ENCODE data around the gene CPED1. TPM values are rescaled to one million over a fixed set of nuclear protein-coding genes. Genes with fewer than 3 reads are reported as not detected.

The CPED1 gene
- total RNA-seq, 2 experiments from 2014 or later = not detected

GRCh38 chr7:121039510-121039822 is 51.0 kb downstream of the CPED1 start:
- H3K27me3 Mint-ChIP-seq (ENCODE audit: low read depth) = peaks cover 11% of the 10 kb centered on the region
- no peaks in the 10 kb centered on the region for H3K4me1 Mint-ChIP-seq (ENCODE audit: low read depth)
- DNase-seq (no peak), ATAC-seq (no peak)
- CTCF ChIA-PET = no interaction called here
- no peaks in the 10 kb centered on the region for H3K36me3 Mint-ChIP-seq (ENCODE audit: low read depth)
- H3K9me3 Mint-ChIP-seq (ENCODE audit: insufficient read depth) = no peaks in the 10 kb centered on the region
- POLR2A ChIA-PET = no interaction called here
- H3K27ac Mint-ChIP-seq = no peak overlapping the region
- no peak overlapping the region for H3K4me3 Mint-ChIP-seq

GRCh38 chr7:121039994-121040393 is 51.5 kb downstream of the CPED1 start:
- H3K27me3 Mint-ChIP-seq (ENCODE audit: low read depth) = peaks cover 11% of the 10 kb centered on the region
- no peaks in the 10 kb centered on the region for H3K9me3 Mint-ChIP-seq (ENCODE audit: insufficient read depth)
- H3K4me3 Mint-ChIP-seq = no peak overlapping the region
- ATAC-seq (no peak), DNase-seq (no peak)
- CTCF ChIA-PET = no interaction called here
- H3K27ac Mint-ChIP-seq = no peak overlapping the region
- no peaks in the 10 kb centered on the region for H3K36me3 Mint-ChIP-seq (ENCODE audit: low read depth)
- no peaks in the 10 kb centered on the region for H3K4me1 Mint-ChIP-seq (ENCODE audit: low read depth)
- POLR2A ChIA-PET = no interaction called here

GRCh38 chr7:121041516-121042148 is 53.1 kb downstream of the CPED1 start:
- Mint-ChIP-seq H3K9me3 (ENCODE audit: insufficient read depth) (no peaks in the 10 kb centered on the region), H3K27ac (no peak overlapping the region), H3K4me3 (no peak overlapping the region), H3K27me3 (ENCODE audit: low read depth) (peaks cover 11% of the 10 kb centered on the region), H3K36me3 (ENCODE audit: low read depth) (no peaks in the 10 kb centered on the region), H3K4me1 (ENCODE audit: low read depth) (no peaks in the 10 kb centered on the region)
- CTCF ChIA-PET = no interaction called here
- POLR2A ChIA-PET = no interaction called here
- DNase-seq (no peak), ATAC-seq (no peak)

- H3K27ac Mint-ChIP-seq = no peak overlapping the region
- ATAC-seq (no peak), DNase-seq (no peak)
Observed at GRCh38 chr7:121042195-121042594, 53.7 kb downstream of the CPED1 start.

DNA sequence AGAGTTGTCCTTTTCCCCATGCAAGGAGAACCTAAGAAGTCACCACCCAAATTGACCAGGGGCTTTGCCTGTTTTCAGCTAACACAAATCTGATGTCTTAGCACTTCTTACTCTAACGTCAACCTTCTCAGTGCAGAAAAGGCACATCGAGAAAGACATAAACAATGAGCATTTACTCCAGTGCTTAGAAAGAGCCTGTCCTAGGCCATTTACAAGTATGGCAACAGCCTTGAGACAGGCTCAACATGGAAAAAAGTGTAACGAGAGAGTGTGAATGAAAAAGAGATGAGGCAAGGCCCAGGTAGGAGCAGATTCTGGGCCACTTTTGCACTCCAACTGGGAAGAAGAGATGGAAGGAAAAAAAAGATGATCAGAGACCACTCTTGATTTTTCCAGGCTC is 54.4 kb downstream of the CPED1 start:
- DNase-seq (no peak), ATAC-seq (no peak)
- no peaks in the 10 kb centered on the region for H3K36me3 Mint-ChIP-seq (ENCODE audit: low read depth)
- peaks cover 7% of the 10 kb centered on the region for H3K27me3 Mint-ChIP-seq (ENCODE audit: low read depth)
- POLR2A ChIA-PET = no interaction called here
- H3K9me3 Mint-ChIP-seq (ENCODE audit: insufficient read depth) = no peaks in the 10 kb centered on the region
- H3K4me1 Mint-ChIP-seq (ENCODE audit: low read depth) = no peaks in the 10 kb centered on the region
- CTCF ChIA-PET = interaction anchor here (0.9 kb wide), 1 partner anchor 33 kb away, joined by 3 read pairs; no protein-coding TSS in a partner anchor
- H3K27ac Mint-ChIP-seq = no peak overlapping the region
- H3K4me3 Mint-ChIP-seq = no peak overlapping the region

More at GRCh38 chr7:121042195-121042594, 53.7 kb downstream of the CPED1 start:
- ChIA-PET POLR2A (no interaction called here), CTCF (interaction anchor here (0.9 kb wide), 1 partner anchor 34 kb away, joined by 3 read pairs; no protein-coding TSS in a partner anchor)
- no peaks in the 10 kb centered on the region for H3K4me1 Mint-ChIP-seq (ENCODE audit: low read depth)
- H3K36me3 Mint-ChIP-seq (ENCODE audit: low read depth) = no peaks in the 10 kb centered on the region
- no peaks in the 10 kb centered on the region for H3K9me3 Mint-ChIP-seq (ENCODE audit: insufficient read depth)
- peaks cover 11% of the 10 kb centered on the region for H3K27me3 Mint-ChIP-seq (ENCODE audit: low read depth)
- H3K4me3 Mint-ChIP-seq = no peak overlapping the region

GRCh38 chr7:121043314-121044234 is 55.1 kb downstream of the CPED1 start:
- POLR2A ChIA-PET = no interaction called here
- Mint-ChIP-seq H3K36me3 (ENCODE audit: low read depth) (no peaks in the 10 kb centered on the region), H3K4me1 (ENCODE audit: low read depth) (no peaks in the 10 kb centered on the region), H3K9me3 (ENCODE audit: insufficient read depth) (no peaks in the 10 kb centered on the region), H3K27ac (no peak overlapping the region), H3K27me3 (ENCODE audit: low read depth) (peaks cover 7% of the 10 kb centered on the region), H3K4me3 (no peak overlapping the region)
- CTCF ChIA-PET = no interaction called here
- ATAC-seq = no peak
- DNase-seq = no peak

GRCh38 chr7:121045090-121045489 is 56.6 kb downstream of the CPED1 start:
- DNase-seq (no peak), ATAC-seq (no peak)
- no peaks in the 10 kb centered on the region for H3K4me1 Mint-ChIP-seq (ENCODE audit: low read depth)
- ChIA-PET POLR2A (no interaction called here), CTCF (no interaction called here)
- H3K27me3 Mint-ChIP-seq (ENCODE audit: low read depth) = peaks cover 2% of the 10 kb centered on the region
- no peaks in the 10 kb centered on the region for H3K36me3 Mint-ChIP-seq (ENCODE audit: low read depth)
- no peak overlapping the region for H3K4me3 Mint-ChIP-seq
- no peaks in the 10 kb centered on the region for H3K9me3 Mint-ChIP-seq (ENCODE audit: insufficient read depth)
- H3K27ac Mint-ChIP-seq = no peak overlapping the region

DNA sequence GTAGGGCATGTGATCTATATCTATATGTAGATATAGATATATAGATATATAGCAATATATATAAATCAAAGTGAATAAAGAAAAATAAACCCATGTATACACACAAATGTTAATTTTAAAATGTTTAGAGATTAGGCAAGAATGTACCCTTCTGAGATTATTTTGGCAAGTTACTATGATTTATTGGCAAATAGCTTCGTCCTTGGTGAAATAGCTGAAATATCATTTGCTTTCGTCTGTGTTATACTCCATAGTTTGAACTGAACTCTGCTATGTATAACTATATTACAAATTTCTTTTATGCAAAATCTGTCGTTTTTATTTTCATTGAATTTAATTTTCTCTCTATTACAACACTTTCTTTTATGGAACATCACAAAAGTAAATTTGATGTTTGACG is 57.5 kb downstream of the CPED1 start:
- no peak for ATAC-seq
- DNase-seq = no peak
- H3K36me3 Mint-ChIP-seq (ENCODE audit: low read depth) = no peaks in the 10 kb centered on the region
- H3K9me3 Mint-ChIP-seq (ENCODE audit: insufficient read depth) = no peaks in the 10 kb centered on the region
- H3K4me1 Mint-ChIP-seq (ENCODE audit: low read depth) = no peaks in the 10 kb centered on the region
- H3K27ac Mint-ChIP-seq = no peak overlapping the region
- POLR2A ChIA-PET = no interaction called here
- H3K4me3 Mint-ChIP-seq = no peak overlapping the region
- H3K27me3 Mint-ChIP-seq (ENCODE audit: low read depth) = no peaks in the 10 kb centered on the region
- CTCF ChIA-PET = no interaction called here

DNA sequence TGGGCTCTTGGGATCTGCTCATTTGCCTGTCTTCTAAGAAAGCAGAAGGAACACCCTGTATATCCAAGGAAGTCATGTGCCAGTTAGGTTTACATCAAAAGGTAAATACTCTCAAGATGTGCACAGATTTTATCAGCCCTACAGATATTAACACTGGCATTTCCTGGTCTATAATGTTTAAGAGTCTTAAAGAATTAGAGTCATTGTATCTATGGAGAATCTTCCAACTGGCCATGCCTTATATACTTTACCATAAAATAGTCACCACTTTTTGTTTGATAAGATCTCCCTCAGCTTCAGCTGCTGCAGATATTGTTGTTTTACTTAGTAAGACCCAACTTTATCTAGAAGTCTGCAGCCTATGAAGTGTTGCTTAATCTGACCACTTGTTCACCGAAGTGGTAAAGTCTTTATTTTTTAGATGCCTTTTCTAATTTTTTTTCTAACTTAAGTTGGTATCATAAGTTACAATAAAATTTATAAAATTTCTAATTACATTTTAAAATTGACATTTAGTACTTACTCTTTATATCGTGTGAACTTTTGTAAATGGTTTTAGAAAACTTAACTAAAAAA is 58.5 kb downstream of the CPED1 start:
- Mint-ChIP-seq H3K4me3 (no peak overlapping the region), H3K27me3 (ENCODE audit: low read depth) (no peaks in the 10 kb centered on the region), H3K4me1 (ENCODE audit: low read depth) (no peaks in the 10 kb centered on the region), H3K36me3 (ENCODE audit: low read depth) (no peaks in the 10 kb centered on the region), H3K27ac (no peak overlapping the region), H3K9me3 (ENCODE audit: insufficient read depth) (no peaks in the 10 kb centered on the region)
- ChIA-PET CTCF (no interaction called here), POLR2A (no interaction called here)
- ATAC-seq = no peak
- no peak for DNase-seq

GRCh38 chr7:121048195-121048594 is 59.7 kb downstream of the CPED1 start:
- no peaks in the 10 kb centered on the region for H3K9me3 Mint-ChIP-seq (ENCODE audit: insufficient read depth)
- DNase-seq (no peak), ATAC-seq (no peak)
- POLR2A ChIA-PET = no interaction called here
- peaks cover 2% of the 10 kb centered on the region for H3K27me3 Mint-ChIP-seq (ENCODE audit: low read depth)
- CTCF ChIA-PET = no interaction called here
- no peak overlapping the region for H3K27ac Mint-ChIP-seq
- no peak overlapping the region for H3K4me3 Mint-ChIP-seq
- no peaks in the 10 kb centered on the region for H3K4me1 Mint-ChIP-seq (ENCODE audit: low read depth)
- no peaks in the 10 kb centered on the region for H3K36me3 Mint-ChIP-seq (ENCODE audit: low read depth)

GRCh38 chr7:121049028-121049791 is 60.7 kb downstream of the CPED1 start:
- ATAC-seq = no peak
- peaks cover 7% of the 10 kb centered on the region for H3K27me3 Mint-ChIP-seq (ENCODE audit: low read depth)
- ChIA-PET POLR2A (no interaction called here), CTCF (no interaction called here)
- no peak for DNase-seq
- H3K27ac Mint-ChIP-seq = no peak overlapping the region
- no peaks in the 10 kb centered on the region for H3K4me1 Mint-ChIP-seq (ENCODE audit: low read depth)
- H3K4me3 Mint-ChIP-seq = no peak overlapping the region
- H3K36me3 Mint-ChIP-seq (ENCODE audit: low read depth) = no peaks in the 10 kb centered on the region
- no peaks in the 10 kb centered on the region for H3K9me3 Mint-ChIP-seq (ENCODE audit: insufficient read depth)

DNA sequence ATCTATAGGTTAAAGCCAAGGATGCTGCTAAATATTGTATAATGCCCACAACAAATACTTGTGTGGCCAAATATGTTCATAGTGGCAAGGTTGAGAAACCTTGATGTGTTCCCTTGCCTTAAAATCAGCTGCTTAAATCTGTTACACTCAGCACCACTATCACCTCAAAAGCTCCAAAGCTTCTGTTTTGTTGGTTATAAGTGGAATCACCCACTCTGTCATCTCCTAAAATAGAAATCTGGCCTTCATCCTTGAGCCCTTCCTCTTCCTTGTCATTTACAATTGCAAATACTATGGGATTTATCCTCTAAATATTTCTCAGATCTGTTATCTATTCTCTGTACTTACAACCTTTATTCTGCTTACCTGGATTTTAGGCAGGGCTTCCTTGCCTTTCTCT is 61.4 kb downstream of the CPED1 start:
- DNase-seq = no peak
- CTCF ChIA-PET = no interaction called here

More for the DNA sequence above, 61.4 kb downstream of the CPED1 start:
- no peak for ATAC-seq
- POLR2A ChIA-PET = no interaction called here
- Mint-ChIP-seq H3K4me1 (ENCODE audit: low read depth) (no peaks in the 10 kb centered on the region), H3K27ac (no peak overlapping the region), H3K9me3 (ENCODE audit: insufficient read depth) (no peaks in the 10 kb centered on the region), H3K36me3 (ENCODE audit: low read depth) (no peaks in the 10 kb centered on the region), H3K4me3 (no peak overlapping the region), H3K27me3 (ENCODE audit: low read depth) (peaks cover 11% of the 10 kb centered on the region)

Data from activated CD8-positive, alpha-beta T cell treated with anti-CD3 and anti-CD28 coated beads, Interleukin-2, amount 10 ng/mL, durations not matched to agents 7 days and 5 days (primary cell).